ENCODE data around the gene CLIC6. TPM values are rescaled to one million over a fixed set of nuclear protein-coding genes. Genes with fewer than 3 reads are reported as not detected.

CLIC6 gene
- total RNA-seq, 5 donors from 2014 or later (not counting 1 experiment from before 2014, with no cell fraction given): 0.10 to 0.98 (median 0.46) TPM

DNA sequence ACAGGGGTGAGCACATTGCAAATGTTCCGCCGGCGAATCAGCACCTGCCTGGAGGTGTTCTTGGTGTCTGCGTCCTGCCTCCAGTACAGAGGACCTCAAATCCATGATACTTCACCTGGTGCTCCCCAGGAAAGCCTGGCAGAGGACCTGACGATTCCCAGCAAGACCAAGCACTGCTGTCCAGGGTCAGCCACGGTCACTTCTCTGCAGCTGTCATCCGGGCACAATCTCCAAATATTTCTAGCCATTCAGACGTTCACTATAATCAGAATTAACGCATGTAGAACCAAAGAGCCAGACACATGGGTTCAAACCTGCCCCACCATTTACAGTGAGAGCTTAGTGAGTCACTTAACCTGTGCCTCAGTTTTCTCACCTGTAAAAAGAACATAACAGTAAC is 74.5 kb downstream of the CLIC6 start:
- no peak overlapping the region for H3K4me3 Mint-ChIP-seq
- no peak for DNase-seq
- no peak overlapping the region for H3K4me3 ChIP-seq (ENCODE audit: control insufficient read depth in 1 of 2, extremely low read depth in 1 of 2, low read length in 1 of 2)
- CTCF ChIA-PET: interaction anchor here in 1 of 2 donors (1.1 to 1.4 kb wide), 2 partner anchors 657 to 1097 kb away, joined by 3 read pairs; no protein-coding TSS in a partner anchor
- peaks cover 8 to 9% of the 10 kb centered on the region in 2 donors for H3K27me3 Mint-ChIP-seq
- H3K27me3 ChIP-seq (replicated peaks in 1 of 2; ENCODE audit: control insufficient read depth in 2 of 2, extremely low read depth in 1 of 2, insufficient read depth in 2 of 2, low read length in 1 of 2): peaks cover 0 to 23% of the 10 kb centered on the region in 2 experiments
- POLR2A ChIA-PET: no interaction called here
- no peaks in the 10 kb centered on the region for H3K9me3 Mint-ChIP-seq
- H3K36me3 Mint-ChIP-seq: no peaks in the 10 kb centered on the region
- H3K27ac ChIP-seq (ENCODE audit: low read length): no peak overlapping the region
- H3K4me1 Mint-ChIP-seq: peaks cover 3 to 4% (median 4%) of the 10 kb centered on the region in 3 donors
- H3K9me3 ChIP-seq: no peaks in the 10 kb centered on the region
- WGBS (ENCODE audit: insufficient coverage): 79% methylated on average over 8 of the region's 9 CpGs
- H3K36me3 ChIP-seq (ENCODE audit: control insufficient read depth in 2 of 2, extremely low read depth in 1 of 2, insufficient read depth in 1 of 2, low read length in 1 of 2): no peaks in the 10 kb centered on the region
- H3K27ac Mint-ChIP-seq: no peak overlapping the region
- ATAC-seq (replicated peaks in 1 of 4): no peak
- peaks cover 0 to 7% of the 10 kb centered on the region in 2 experiments for H3K4me1 ChIP-seq (ENCODE audit: control insufficient read depth in 1 of 2, extremely low read depth in 1 of 2, insufficient read depth in 2 of 2, low read length in 2 of 2)

- H3K36me3 ChIP-seq (ENCODE audit: control insufficient read depth in 2 of 2, extremely low read depth in 1 of 2, insufficient read depth in 1 of 2, low read length in 1 of 2): no peaks in the 10 kb centered on the region
- peaks cover 0 to 7% of the 10 kb centered on the region in 2 experiments for H3K4me1 ChIP-seq (ENCODE audit: control insufficient read depth in 1 of 2, extremely low read depth in 1 of 2, insufficient read depth in 2 of 2, low read length in 2 of 2)
- no peaks in the 10 kb centered on the region for H3K9me3 ChIP-seq
- no peak overlapping the region for H3K4me3 ChIP-seq (ENCODE audit: control insufficient read depth in 1 of 2, extremely low read depth in 1 of 2, low read length in 1 of 2)
- H3K36me3 Mint-ChIP-seq: no peaks in the 10 kb centered on the region
- 81% methylated on average over 8 of the region's 9 CpGs for WGBS (ENCODE audit: insufficient coverage)
- H3K4me1 Mint-ChIP-seq: peaks cover 3 to 4% (median 4%) of the 10 kb centered on the region in 3 donors
- no peak overlapping the region for H3K4me3 Mint-ChIP-seq
- ATAC-seq (replicated peaks in 1 of 4) (no peak), DNase-seq (no peak)
- no peak overlapping the region for H3K27ac Mint-ChIP-seq
- peaks cover 8 to 9% of the 10 kb centered on the region in 2 donors for H3K27me3 Mint-ChIP-seq
- ChIA-PET CTCF (interaction anchor here (1.1 to 2.4 kb wide), 3 partner anchors 656 to 1097 kb away, joined by 3 to 9 read pairs (median 3); no protein-coding TSS in a partner anchor), POLR2A (no interaction called here)
- H3K27ac ChIP-seq (ENCODE audit: low read length): no peak overlapping the region
- peaks cover 0 to 19% of the 10 kb centered on the region in 2 experiments for H3K27me3 ChIP-seq (replicated peaks in 1 of 2; ENCODE audit: control insufficient read depth in 2 of 2, extremely low read depth in 1 of 2, insufficient read depth in 2 of 2, low read length in 1 of 2)
- H3K9me3 Mint-ChIP-seq: no peaks in the 10 kb centered on the region
Measured at GRCh38 chr21:34743831-34744230, 75.0 kb downstream of the CLIC6 start.

DNA sequence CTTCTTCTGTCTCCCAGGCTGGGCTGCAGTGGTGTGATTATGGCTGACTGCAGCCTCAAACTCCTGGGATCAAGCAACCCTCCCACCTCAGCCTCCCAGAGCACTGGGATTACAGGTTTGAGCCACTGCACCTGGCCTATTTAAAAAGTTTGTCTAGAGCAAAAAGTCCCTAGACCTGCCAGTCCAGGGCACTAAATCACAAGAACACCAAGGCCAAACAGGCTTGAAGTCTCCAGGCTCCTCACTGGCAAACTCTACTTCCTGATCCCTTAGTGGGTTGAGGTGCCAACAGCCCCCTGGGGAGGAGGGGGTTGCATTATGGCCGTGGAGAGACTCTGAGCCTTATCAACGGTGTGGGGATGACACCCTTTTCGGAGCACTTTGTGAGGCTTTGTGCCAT is 76.0 kb downstream of the CLIC6 start:
- H3K36me3 Mint-ChIP-seq: no peaks in the 10 kb centered on the region
- peaks cover 0 to 19% of the 10 kb centered on the region in 2 experiments for H3K27me3 ChIP-seq (replicated peaks in 1 of 2; ENCODE audit: control insufficient read depth in 2 of 2, extremely low read depth in 1 of 2, insufficient read depth in 2 of 2, low read length in 1 of 2)
- no peak overlapping the region for H3K27ac Mint-ChIP-seq
- peaks cover 9% of the 10 kb centered on the region in 2 donors for H3K27me3 Mint-ChIP-seq
- ChIA-PET CTCF (interaction anchor here (1.1 to 2.4 kb wide), 7 partner anchors 18 to 1284 kb away, joined by 3 to 32 read pairs (median 9); no protein-coding TSS in a partner anchor), POLR2A (no interaction called here)
- H3K36me3 ChIP-seq (ENCODE audit: control insufficient read depth in 2 of 2, extremely low read depth in 1 of 2, insufficient read depth in 1 of 2, low read length in 1 of 2): no peaks in the 10 kb centered on the region
- H3K4me3 ChIP-seq (ENCODE audit: control insufficient read depth in 1 of 2, extremely low read depth in 1 of 2, low read length in 1 of 2): no peak overlapping the region
- DNase-seq (no peak), ATAC-seq (replicated peaks in 1 of 4) (no peak)
- H3K4me1 Mint-ChIP-seq: peaks cover 3 to 4% (median 4%) of the 10 kb centered on the region in 3 donors
- peaks cover 0 to 7% of the 10 kb centered on the region in 2 experiments for H3K4me1 ChIP-seq (ENCODE audit: control insufficient read depth in 1 of 2, extremely low read depth in 1 of 2, insufficient read depth in 2 of 2, low read length in 2 of 2)
- no peaks in the 10 kb centered on the region for H3K9me3 ChIP-seq
- H3K27ac ChIP-seq (ENCODE audit: low read length): no peak overlapping the region
- H3K4me3 Mint-ChIP-seq: no peak overlapping the region
- WGBS (ENCODE audit: insufficient coverage): 51% methylated on average over 3 of the region's 3 CpGs
- no peaks in the 10 kb centered on the region for H3K9me3 Mint-ChIP-seq

DNA sequence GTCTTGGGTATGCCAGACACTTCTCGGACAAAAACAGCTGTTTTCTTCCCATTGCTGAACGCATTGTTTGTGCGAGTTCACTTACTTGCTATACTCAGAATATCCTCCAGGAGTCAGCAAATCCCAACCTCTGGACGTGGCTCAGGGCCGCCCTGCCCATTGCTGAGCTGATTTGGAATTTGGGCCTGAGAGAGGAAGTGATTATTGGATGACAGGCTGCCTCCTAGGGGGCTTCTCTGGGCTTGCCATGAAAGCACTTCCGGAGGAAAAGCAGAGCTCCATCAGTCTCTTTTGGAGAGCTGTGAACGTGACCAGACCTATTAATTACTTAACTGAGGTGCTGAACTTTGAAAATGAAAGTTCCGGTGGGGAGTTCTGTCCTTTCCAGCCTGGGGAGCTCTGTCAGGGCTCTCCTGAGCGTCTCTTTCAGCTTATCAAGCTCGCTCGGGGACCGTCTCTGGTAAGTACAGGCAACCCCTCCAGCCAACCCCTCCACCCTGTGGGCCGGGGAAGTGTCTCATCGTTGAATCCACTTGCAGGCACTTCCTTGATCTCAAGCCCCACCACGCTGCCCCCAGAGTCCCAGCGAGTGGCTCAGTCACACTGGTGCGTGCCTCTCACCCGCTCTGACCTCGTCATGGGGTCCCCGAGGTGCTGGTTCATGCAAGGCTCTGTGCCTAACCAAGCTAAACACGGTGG is 76.9 kb downstream of the CLIC6 start:
- peaks cover 3 to 4% (median 4%) of the 10 kb centered on the region in 3 donors for H3K4me1 Mint-ChIP-seq
- H3K27ac Mint-ChIP-seq: no peak overlapping the region
- peaks cover 0 to 7% of the 10 kb centered on the region in 2 experiments for H3K4me1 ChIP-seq (ENCODE audit: control insufficient read depth in 1 of 2, extremely low read depth in 1 of 2, insufficient read depth in 2 of 2, low read length in 2 of 2)
- ChIA-PET POLR2A (interaction anchor here in 1 of 2 donors (0.7 kb wide), 1 partner anchor 64 kb away, joined by 3 read pairs; no protein-coding TSS in a partner anchor), CTCF (interaction anchor here (0.6 to 2.4 kb wide), 18 partner anchors 19 to 1647 kb away, joined by 3 to 32 read pairs (median 4); no protein-coding TSS in a partner anchor)
- H3K4me3 ChIP-seq (ENCODE audit: control insufficient read depth in 1 of 2, extremely low read depth in 1 of 2, low read length in 1 of 2): peak overlapping the region in 1 of 2 donors; percentile 4
- H3K9me3 Mint-ChIP-seq: no peaks in the 10 kb centered on the region
- H3K27me3 ChIP-seq (replicated peaks in 1 of 2; ENCODE audit: control insufficient read depth in 2 of 2, extremely low read depth in 1 of 2, insufficient read depth in 2 of 2, low read length in 1 of 2): peaks cover 0 to 19% of the 10 kb centered on the region in 2 experiments
- WGBS (ENCODE audit: insufficient coverage): 60% methylated on average over 16 of the region's 21 CpGs
- H3K36me3 Mint-ChIP-seq: no peaks in the 10 kb centered on the region
- peak overlapping the region; percentile 21 to 38 (median 29) for H3K4me3 Mint-ChIP-seq
- no peaks in the 10 kb centered on the region for H3K9me3 ChIP-seq
- H3K27ac ChIP-seq (ENCODE audit: low read length): no peak overlapping the region
- peak in 32 of 35 experiments; percentile 7 to 74 (median 22) for DNase-seq
- peak; percentile 69 to 82 (median 74) for ATAC-seq (replicated peaks in 1 of 4)
- H3K36me3 ChIP-seq (ENCODE audit: control insufficient read depth in 2 of 2, extremely low read depth in 1 of 2, insufficient read depth in 1 of 2, low read length in 1 of 2): no peaks in the 10 kb centered on the region
- peaks cover 10 to 13% of the 10 kb centered on the region in 2 donors for H3K27me3 Mint-ChIP-seq

- H3K36me3 ChIP-seq (ENCODE audit: control insufficient read depth in 2 of 2, extremely low read depth in 1 of 2, insufficient read depth in 1 of 2, low read length in 1 of 2): no peaks in the 10 kb centered on the region
- WGBS (ENCODE audit: insufficient coverage): no CpG with 5 or more reads among the region's 3 CpGs
- peaks cover 14 to 28% of the 10 kb centered on the region in 2 donors for H3K27me3 Mint-ChIP-seq
- no peaks in the 10 kb centered on the region for H3K9me3 ChIP-seq
- H3K9me3 Mint-ChIP-seq: no peaks in the 10 kb centered on the region
- ChIA-PET CTCF (no interaction called here), POLR2A (no interaction called here)
- no peak overlapping the region for H3K4me3 Mint-ChIP-seq
- DNase-seq (no peak), ATAC-seq (replicated peaks in 1 of 4) (no peak)
- no peak overlapping the region for H3K27ac Mint-ChIP-seq
- no peak overlapping the region for H3K27ac ChIP-seq (ENCODE audit: low read length)
- H3K36me3 Mint-ChIP-seq: no peaks in the 10 kb centered on the region
- no peak overlapping the region for H3K4me3 ChIP-seq (ENCODE audit: control insufficient read depth in 1 of 2, extremely low read depth in 1 of 2, low read length in 1 of 2)
- H3K4me1 ChIP-seq (ENCODE audit: control insufficient read depth in 1 of 2, extremely low read depth in 1 of 2, insufficient read depth in 2 of 2, low read length in 2 of 2): peaks cover 0 to 7% of the 10 kb centered on the region in 2 experiments
- H3K4me1 Mint-ChIP-seq: peaks cover 3 to 4% (median 4%) of the 10 kb centered on the region in 3 donors
- peaks cover 0 to 18% of the 10 kb centered on the region in 2 experiments for H3K27me3 ChIP-seq (replicated peaks in 1 of 2; ENCODE audit: control insufficient read depth in 2 of 2, extremely low read depth in 1 of 2, insufficient read depth in 2 of 2, low read length in 1 of 2)
Measured at GRCh38 chr21:34748862-34749261, 80.1 kb downstream of the CLIC6 start.

DNA sequence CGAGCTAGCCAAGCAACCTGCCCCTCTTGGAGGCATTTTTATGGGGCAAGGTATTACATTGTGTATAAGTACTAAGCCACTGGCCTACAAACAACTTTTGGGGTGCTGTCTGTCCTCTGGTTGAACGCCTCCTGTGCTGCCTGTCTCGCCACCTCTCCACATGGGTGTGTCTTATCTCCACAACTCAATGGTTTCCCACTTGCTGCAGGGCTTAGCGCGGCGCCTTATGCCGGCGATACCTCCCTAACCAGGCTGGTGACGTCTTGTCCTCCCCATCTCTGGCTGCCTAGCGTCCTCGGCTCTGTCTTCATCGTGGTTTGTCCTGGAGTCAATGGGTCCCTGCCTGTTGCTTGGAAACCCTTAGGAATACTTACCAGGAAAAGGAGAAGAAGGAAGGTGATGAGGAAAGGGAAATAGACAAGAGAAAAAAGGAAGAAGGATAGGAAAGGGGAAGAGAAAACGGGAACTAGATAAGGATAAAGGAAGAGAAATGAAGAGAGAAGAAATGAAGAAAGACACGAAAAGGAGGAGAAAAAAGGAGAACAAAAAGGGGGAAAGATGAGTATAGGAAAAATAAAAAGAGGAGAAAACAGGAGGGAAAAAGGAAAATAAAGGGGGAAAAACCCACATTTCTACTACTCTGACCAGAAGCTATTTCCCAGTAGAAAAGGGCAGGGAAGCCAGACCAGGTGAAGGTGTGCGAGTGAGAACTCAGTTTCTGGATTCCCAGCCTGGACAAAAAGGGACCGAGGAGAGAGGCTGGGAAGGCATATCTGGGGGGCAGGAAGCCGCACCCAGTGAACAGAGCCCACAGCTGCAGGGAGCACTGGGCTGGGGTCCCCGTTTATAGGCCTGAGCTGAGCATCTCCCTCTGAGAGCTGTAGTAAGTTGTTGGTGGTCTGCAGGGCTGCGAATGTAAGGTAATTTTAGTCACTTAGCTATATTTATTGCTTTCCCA is 86.2 kb downstream of the CLIC6 start:
- H3K36me3 ChIP-seq (ENCODE audit: control insufficient read depth in 2 of 2, extremely low read depth in 1 of 2, insufficient read depth in 1 of 2, low read length in 1 of 2): no peaks in the 10 kb centered on the region
- ATAC-seq (replicated peaks in 1 of 4) (no peak), DNase-seq (no peak)
- ChIA-PET POLR2A (no interaction called here), CTCF (no interaction called here)
- Mint-ChIP-seq H3K4me1 (no peaks in the 10 kb centered on the region), H3K36me3 (no peaks in the 10 kb centered on the region), H3K4me3 (no peak overlapping the region), H3K9me3 (no peaks in the 10 kb centered on the region), H3K27me3 (peaks cover 24 to 38% of the 10 kb centered on the region in 2 donors), H3K27ac (no peak overlapping the region)
- 75% methylated on average over 10 of the region's 19 CpGs for WGBS (ENCODE audit: insufficient coverage)
- H3K9me3 ChIP-seq: no peaks in the 10 kb centered on the region
- no peak overlapping the region for H3K27ac ChIP-seq (ENCODE audit: low read length)
- no peak overlapping the region for H3K4me3 ChIP-seq (ENCODE audit: control insufficient read depth in 1 of 2, extremely low read depth in 1 of 2, low read length in 1 of 2)
- no peaks in the 10 kb centered on the region for H3K4me1 ChIP-seq (ENCODE audit: control insufficient read depth in 1 of 2, extremely low read depth in 1 of 2, insufficient read depth in 2 of 2, low read length in 2 of 2)
- H3K27me3 ChIP-seq (replicated peaks in 1 of 2; ENCODE audit: control insufficient read depth in 2 of 2, extremely low read depth in 1 of 2, insufficient read depth in 2 of 2, low read length in 1 of 2): peaks cover 0 to 7% of the 10 kb centered on the region in 2 experiments
